K562 (cell line): ENCODE data around the gene RNF217. TPM values are rescaled to one million over a fixed set of nuclear protein-coding genes. Genes with fewer than 3 reads are reported as not detected.
"Not testable (repeated sequence)": the region's sequence is repeated elsewhere in the genome, so short reads cannot be mapped to it uniquely, and the experiment has no call there.

ENCODE experiments used
- ATAC-seq: fragments of 200-7000 bp; cut with Tn5 transposase; 3 replicates; pipeline ENCODE4 v1.9.1; 2020; ENCODE audit warnings: moderate library complexity
- BruUV-seq: library from RNA; stranded (reverse); fragments of 400-500 nt; replicated peaks from 2 replicates; lab custom pipeline; 2021; lab: Mats Ljungman, UMichigan
- CTCF ChIA-PET: fragments of 300-600 bp; formaldehyde crosslinking; extraction: SDS; loops from one replicate; lab custom pipeline; 2021; ENCODE audit warnings: low intra/inter-chr PET ratio; lab: Yijun Ruan, JAX
- POLR2A ChIA-PET: fragments of 300-600, 350-650 bp; sonication (Branson Sonifier 250); formaldehyde crosslinking; extraction: SDS; loops from one replicate; lab custom pipeline; 2021; ENCODE audit warnings: antibody characterized with exemption, inconsistent platforms; lab: Yijun Ruan, JAX
- DNase-seq, 4 experiments: peaks; one replicate each; pipeline versions ENCODE4 v3.0.0 to v3.0.0-alpha.2; 2011 to 2018; ENCODE audit warnings: low spot score in 3 of 4, mixed read lengths in 3 of 4; ENCODE audit errors: extremely low read depth in 1 of 4
- FAIRE-seq: peaks from 2 replicates; lab custom pipeline; 2011; peaks lifted over from hg19 to GRCh38; lab: Jason Lieb, UNC
- H2AFZ ChIP-seq: 2 replicates; pipeline ENCODE4 v1.6.0; 2011; ENCODE audit warnings: low read depth, low read length, control low read depth, inconsistent platforms
- H3K27ac ChIP-seq: fragments of 200-600 bp; 3 replicates; pipeline ENCODE4 v1.8.0; 2011; ENCODE audit warnings: low read depth, mild to moderate bottlenecking, control low read depth, inconsistent platforms, low read length, moderate library complexity, mixed read lengths; ENCODE audit errors: extremely low read depth
- H3K27me3 ChIP-seq, 2 experiments: fragments of 300-600 bp in 1 of 2; 2 replicates in 1 of 2; 3 replicates in 1 of 2; pipeline versions ENCODE4 v1.6.0 to v1.8.0; 2011; ENCODE audit warnings: inconsistent platforms in 2 of 2, low read length in 2 of 2, mild to moderate bottlenecking in 1 of 2, mixed read lengths in 1 of 2, moderate library complexity in 1 of 2; ENCODE audit not compliant: control insufficient read depth in 2 of 2, insufficient read depth in 2 of 2
- H3K36me3 ChIP-seq: fragments of 300-600 bp; 3 replicates; pipeline ENCODE4 v1.8.0; 2011; ENCODE audit warnings: mild to moderate bottlenecking, low read length, inconsistent platforms; ENCODE audit not compliant: control insufficient read depth, insufficient read depth
- H3K4me1 ChIP-seq, 2 experiments: fragments of 200-600 bp in 1 of 2; replicated peaks in 1 of 2; 2 replicates in 1 of 2; 3 replicates in 1 of 2; pipeline versions ENCODE4 v1.5.1 to v1.8.0; 2011; ENCODE audit warnings: inconsistent platforms in 2 of 2, low read length in 2 of 2, mild to moderate bottlenecking in 1 of 2, mixed read lengths in 1 of 2, moderate library complexity in 1 of 2; ENCODE audit not compliant: control insufficient read depth in 2 of 2, insufficient read depth in 2 of 2
- H3K4me2 ChIP-seq: 2 replicates; pipeline ENCODE4 v1.6.1; 2011; ENCODE audit warnings: low read length, control low read depth, inconsistent platforms, mixed read lengths; ENCODE audit not compliant: insufficient read depth
- H3K4me3 ChIP-seq: fragments of 200-600 bp; sonication (generic), shearing (Covaris generic); 2 replicates; pipeline ENCODE4 v1.5.1; 2016; ENCODE audit warnings: control low read depth, inconsistent platforms
- H3K79me2 ChIP-seq: fragments of 200-600 bp; 3 replicates; pipeline ENCODE4 v1.8.0; 2011; ENCODE audit warnings: low read length, inconsistent platforms; ENCODE audit not compliant: control insufficient read depth, insufficient read depth
- H3K9ac ChIP-seq, 2 experiments: 2 replicates each; pipeline versions ENCODE4 v1.6.0 to v1.6.1; 2011; ENCODE audit warnings: low read depth in 2 of 2, low read length in 2 of 2, control low read depth in 1 of 2, inconsistent platforms in 1 of 2, mild to moderate bottlenecking in 1 of 2, mixed read lengths in 1 of 2; ENCODE audit not compliant: insufficient read depth in 1 of 2
- H3K9me1 ChIP-seq: one replicate; pipeline ENCODE4 v1.6.0; 2011; ENCODE audit warnings: inconsistent platforms, mild to moderate bottlenecking, low read length, moderate library complexity; ENCODE audit not compliant: control insufficient read depth, insufficient read depth
- H3K9me3 ChIP-seq: replicated peaks from 2 replicates; pipeline ENCODE4 v1.5.1; 2011; ENCODE audit warnings: low read depth, low read length, inconsistent platforms; ENCODE audit not compliant: control insufficient read depth, insufficient read depth
- H4K20me1 ChIP-seq: replicated peaks from 2 replicates; pipeline ENCODE4 v1.6.1; 2011; ENCODE audit warnings: low read length, inconsistent platforms, mixed read lengths; ENCODE audit not compliant: control insufficient read depth, insufficient read depth
- BCOR ChIP-seq: fragments of 450-650 bp; IDR thresholded peaks from 2 replicates; pipeline ENCODE4 v1.6.1; 2016
- C11orf30 ChIP-seq: fragments of 450-650 bp; IDR thresholded peaks from 2 replicates; pipeline ENCODE4 v1.6.1; 2016; ENCODE audit warnings: low read depth, mild to moderate bottlenecking
- CBFA2T2 ChIP-seq: fragments of 450-650 bp; conservative IDR thresholded peaks from 2 replicates; pipeline ENCODE4 v1.6.1; 2017; ENCODE audit warnings: mild to moderate bottlenecking
- CBX3 ChIP-seq, 2 experiments: IDR thresholded peaks; 1 replicate in 1 of 2; 2 replicates in 1 of 2; pipeline ENCODE4 v1.6.1; 2012; ENCODE audit warnings: inconsistent platforms in 2 of 2, low read length in 2 of 2, borderline replicate concordance in 1 of 2, control low read depth in 1 of 2
- MYC ChIP-seq, 2 experiments: fragments of 250-450 bp in 1 of 2; sonication (Bioruptor Pico) in 1 of 2; IDR thresholded peaks; 2 replicates each; pipeline versions ENCODE4 v1.5.1 to v1.6.1; 2012 to 2021; ENCODE audit warnings: low read depth in 2 of 2, borderline replicate concordance in 1 of 2, improper control_type of control experiment in 1 of 2, low read length in 1 of 2, mild to moderate bottlenecking in 1 of 2, moderate library complexity in 1 of 2
- MYNN ChIP-seq, 2 experiments: sonication (generic); formaldehyde crosslinking in 1 of 2; IDR thresholded peaks; 2 replicates each; pipeline versions ENCODE4 v1.5.0 to v1.6.1; 2016 to 2020; ENCODE audit warnings: antibody characterized with exemption in 1 of 2, missing genetic modification reagents in 1 of 2
- NKRF ChIP-seq: fragments of 450-650 bp; IDR thresholded peaks from 2 replicates; pipeline ENCODE4 v1.6.1; 2016; ENCODE audit warnings: borderline replicate concordance
- SMAD4 ChIP-seq: fragments of 250-450 bp; sonication (Bioruptor Pico); conservative IDR thresholded peaks from 2 replicates; pipeline ENCODE4 v1.8.0; 2021; ENCODE audit warnings: inconsistent platforms, mild to moderate bottlenecking, moderate library complexity
- SOX6 ChIP-seq: fragments of 450-650 bp; IDR thresholded peaks from 2 replicates; pipeline ENCODE4 v1.6.1; 2014; ENCODE audit warnings: mild to moderate bottlenecking
- TEAD4 ChIP-seq, 2 experiments: sonication (generic) in 1 of 2; formaldehyde crosslinking in 1 of 2; IDR thresholded peaks; 2 replicates each; pipeline versions ENCODE4 v1.6.1 to v1.8.0; 2012 to 2022; ENCODE audit warnings: borderline replicate concordance in 1 of 2, inconsistent platforms in 1 of 2, low read length in 1 of 2, mild to moderate bottlenecking in 1 of 2, missing genetic modification reagents in 1 of 2
- ZEB2 ChIP-seq: fragments of 450-650 bp; IDR thresholded peaks from 2 replicates; pipeline ENCODE4 v1.6.1; 2016
- ZNF121 ChIP-seq: sonication (generic); formaldehyde crosslinking; conservative IDR thresholded peaks from 2 replicates; pipeline ENCODE4 v1.8.0; 2022; ENCODE audit warnings: missing genetic modification reagents
- ZNF316 ChIP-seq: fragments of 450-650 bp; IDR thresholded peaks from 2 replicates; pipeline ENCODE4 v1.6.1; 2016
- ZNF609 ChIP-seq: sonication (generic); formaldehyde crosslinking; IDR thresholded peaks from 2 replicates; pipeline ENCODE4 v1.8.1; 2023; ENCODE audit warnings: missing genetic modification reagents, mild to moderate bottlenecking, borderline replicate concordance
- WGBS: fragments of 100-300 bp; shearing (Covaris generic); methylation state at CpG from one replicate; pipeline ENCODE4 v1.1.6; 2016; ENCODE audit warnings: low coverage, mixed read lengths; ENCODE audit not compliant: insufficient coverage; ENCODE audit errors: missing lambda C conversion rate; 5-methylcytosine and 5-hydroxymethylcytosine counted together
- in situ Hi-C: fragments of 300-500 bp; cut with MboI; formaldehyde crosslinking; loops from 4 replicates; pipeline ENCODE4 v1.15.0; 2018; ENCODE audit warnings: inconsistent platforms, mixed read lengths
- intact Hi-C: fragments of 100-400 bp; cut with micrococcal nuclease; formaldehyde crosslinking; loops from 2 replicates; pipeline ENCODE4 v1.14.2; 2022
- polyA plus RNA-seq, 8 experiments: library from polyadenylated mRNA; depleted of rRNA in 4 of 8; stranded (reverse) in 5 of 8; unstranded in 3 of 8; fragments of >200 nt; fragmentation: Nextera tagmentation in 2 of 8; fragmentation: Illumina TruSeq in 1 of 8; extraction: Ambion mirVana in 2 of 8; extraction: Trizol in 1 of 8; gene quantifications; 2 replicates each; pipeline versions ENCODE4 v1.2.1 to v1.2.3, GENCODE V29; 2011 to 2014; ENCODE audit warnings: inconsistent platforms in 1 of 8, missing spikeins in 1 of 8
- total RNA-seq, 7 experiments: library from RNA; depleted of rRNA in 6 of 7; stranded (reverse); fragments of >200 nt in 6 of 7; fragmentation: Illumina TruSeq in 2 of 7; extraction: Trizol in 2 of 7; gene quantifications; 2 replicates each; pipeline versions ENCODE4 v1.2.1 to v1.2.3, GENCODE V29; 2011 to 2021; ENCODE audit warnings: low replicate concordance in 1 of 7

The RNF217 gene
- total and polyA plus RNA-seq, 9 of the 15 experiments (the other 6 are each of a cell fraction or from before 2014, with no cell fraction given) = 2.9 to 25.6 (median 12.0) TPM

- in situ Hi-C loops; H4K20me1 ChIP-seq; CTCF ChIA-PET; H3K9me1 ChIP-seq; H2AFZ ChIP-seq; BruUV-seq; H3K27me3 ChIP-seq; H3K9me3 ChIP-seq; TF ChIP-seq MYC (CRISPR knock-in tag; IDR thresholded peaks at IDR 0.05; ENCODE audit: borderline replicate concordance, low read depth); TEAD4 (CRISPR knock-in tag; IDR thresholded peaks at IDR 0.05; ENCODE audit: borderline replicate concordance); MYNN (CRISPR knock-in tag; IDR thresholded peaks at IDR 0.05): not testable (repeated sequence)
- Histone ChIP-seq H3K9ac (peak overlapping the region in 1 of 2 experiments; percentile 89; a peak in 2 of 4 replicates), H3K27ac (peak overlapping the region; percentile 84), H3K4me2 (peak overlapping the region; percentile 93), H3K79me2 (peaks cover 93% of the 10 kb centered on the region), H3K4me1 (peaks cover 15 to 19% of the 10 kb centered on the region in 2 experiments; a peak in 4 of 5 replicates), H3K4me3 (peak overlapping the region; percentile 75), H3K36me3 (peaks cover 40% of the 10 kb centered on the region)
- 0% methylated on average over 2 of the region's 3 CpGs for WGBS
- FAIRE-seq (peak; percentile 49), DNase-seq (peak; percentile 61 to 85 (median 72)), ATAC-seq (peak; percentile 21)
- POLR2A ChIA-PET = interaction anchor here (0.6 to 1.8 kb wide), 5 partner anchors 8 to 187 kb away, joined by 3 to 5 read pairs (median 3); no protein-coding TSS in a partner anchor
- intact Hi-C loops = loop anchor here (1.0 to 10.0 kb wide), 4 partner anchors 49 to 819 kb away; no protein-coding TSS in a partner anchor
- TF ChIP-seq ZNF609 (CRISPR knock-in tag) (0 out of 2 replicates have a peak, but pooled peaks have one; percentile 36), C11orf30 (peak; percentile 39; the same call in 1 of the 2 replicates), NKRF (peak; percentile 22; the same call in 1 of the 2 replicates), CBFA2T2 (peak; percentile 67), SOX6 (peak; percentile 91), ZNF121 (CRISPR knock-in tag) (peak; percentile 94), CBX3 (IDR thresholded peaks at IDR 0.05; ENCODE audit: borderline replicate concordance in 1 of 2, low read length in 2 of 2) (peak in 1 of 2 experiments; percentile 45; a peak in 1 of 3 replicates), SMAD4 (CRISPR knock-in tag) (0 out of 2 replicates have a peak, but pooled peaks have one; percentile 53), ZNF316 (peak; percentile 49; the same call in 1 of the 2 replicates), MYC (IDR thresholded peaks at IDR 0.05; ENCODE audit: low read depth, low read length) (peak; percentile 58; the same call in 1 of the 2 replicates), BCOR (peak; percentile 80), TEAD4 (IDR thresholded peaks at IDR 0.05; ENCODE audit: low read length) (peak; percentile 77), ZEB2 (peak; percentile 63), MYNN (IDR thresholded peaks at IDR 0.05) (peak; percentile 50; the same call in 1 of the 2 replicates)
Measured at GRCh38 chr6:124965424-124965850, 3.2 kb downstream of the RNF217 start.
